GM12875 (cell line): ENCODE data around the gene REX1BD.
A peak's percentile ranks its signal among the peaks of the same experiment; 100 is the strongest.

Source experiments
- H3K4me3 ChIP-seq: one replicate; pipeline ENCODE4 v1.5.1; 2011; ENCODE audit warnings: low read depth, low read length, control low read depth
- CTCF ChIP-seq: IDR thresholded peaks from 2 replicates; pipeline ENCODE4 v1.5.1; 2011; ENCODE audit warnings: low read depth, mild to moderate bottlenecking, control low read depth, inconsistent platforms, low read length, moderate library complexity, borderline replicate concordance; ENCODE audit not compliant: insufficient read depth

REX1BD gene

GRCh38 chr19:18635831-18636182 lies 47.2 kb downstream of the REX1BD start:
- H3K4me3 ChIP-seq = no peak overlapping the region
- TF ChIP-seq CTCF = no peak

GRCh38 chr19:18636183-18636968 lies 47.8 kb downstream of the REX1BD start:
- peak overlapping the region; percentile 92 for H3K4me3 ChIP-seq
- TF ChIP-seq CTCF = no peak

- peak within 1 kb of the TSS; percentile 92 for H3K4me3 ChIP-seq
- no peak for TF ChIP-seq CTCF
These were observed 48.5 kb downstream of the REX1BD start, which contains the start of gene KLHL26 for GRCh38 chr19:18636969-18637629. TSS of gene KLHL26 (plus strand) at chr19:18637028. CDS start at chr19:18637055, 27 bp downstream.

- peak overlapping the region; percentile 92 for H3K4me3 ChIP-seq
- no peak for TF ChIP-seq CTCF
These were observed 49.4 kb downstream of the REX1BD start for GRCh38 chr19:18637673-18638630.

- no peak overlapping the region for H3K4me3 ChIP-seq
- TF ChIP-seq CTCF = no peak
These were observed 51.2 kb downstream of the REX1BD start for GRCh38 chr19:18639706-18640243.
